Left ventricle myocardium inferior (tissue), 1 donor: ENCODE data around the gene WIPF3. TPM values are rescaled to one million over a fixed set of nuclear protein-coding genes. Genes with fewer than 3 reads are reported as not detected.

Source experiments
- DNase-seq: peaks from one replicate; pipeline ENCODE4 v3.0.0-alpha.2; 2020
- H3K27ac ChIP-seq: fragments of 200-600 bp; replicated peaks from 2 replicates; pipeline ENCODE4 v1.8.0; 2021
- H3K27me3 ChIP-seq: fragments of 200-600 bp; 2 replicates; pipeline ENCODE4 v1.8.0; 2021; ENCODE audit warnings: low read depth
- H3K36me3 ChIP-seq: fragments of 200-600 bp; 2 replicates; pipeline ENCODE4 v1.8.0; 2021
- H3K4me1 ChIP-seq: fragments of 200-600 bp; 2 replicates; pipeline ENCODE4 v1.8.0; 2021
- H3K4me3 ChIP-seq: fragments of 200-600 bp; 2 replicates; pipeline ENCODE4 v1.8.0; 2021; ENCODE audit warnings: mild to moderate bottlenecking, moderate library complexity
- H3K9me3 ChIP-seq: fragments of 200-600 bp; replicated peaks from 2 replicates; pipeline ENCODE4 v1.8.0; 2021
- intact Hi-C: fragments of 100-400 bp; cut with micrococcal nuclease; formaldehyde crosslinking; loops from one replicate; pipeline ENCODE4 v1.11.0; 2022
- total RNA-seq: library from RNA; stranded (reverse); fragmentation: NEBNext Ultra II Directional; extraction: Animal tissue kit (Norgen Biotek cat#: 25700); gene quantifications from one replicate; pipeline ENCODE4 v1.2.1, GENCODE V29; 2021
- TF ChIP-seq, protein P1 (sequence below): fragments of 200-600 bp; IDR thresholded peaks from 2 replicates; pipeline ENCODE4 v1.8.0; 2021; ENCODE audit warnings: antibody characterized with exemption, mild to moderate bottlenecking, borderline replicate concordance
- donor health status: DM: no; HTN: yes; CAD: no; lungs with severe emphysema.

The WIPF3 gene
- total RNA-seq, 1 donor from 2014 or later: 8.0 TPM

DNA sequence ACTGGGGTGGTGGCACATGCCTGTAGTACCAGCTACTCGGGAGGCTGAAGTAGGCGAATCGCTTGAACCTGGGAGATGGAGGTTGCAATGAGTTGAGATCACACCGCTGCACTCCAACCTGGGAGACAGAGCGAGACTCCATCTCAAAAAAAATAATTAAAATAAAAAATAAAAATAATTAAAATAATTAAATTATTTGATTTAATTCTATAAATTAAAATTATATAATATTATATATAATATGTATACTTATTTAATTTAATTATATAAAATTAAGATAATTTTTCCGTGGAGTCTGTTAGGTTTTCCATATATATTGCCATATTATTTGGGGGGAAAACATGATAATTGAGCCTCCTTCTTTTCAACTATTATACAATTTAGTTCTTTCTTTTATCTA, 12.0 kb downstream of the WIPF3 start:
- intact Hi-C loops: no loop called here
- TF ChIP-seq, protein P1, sequence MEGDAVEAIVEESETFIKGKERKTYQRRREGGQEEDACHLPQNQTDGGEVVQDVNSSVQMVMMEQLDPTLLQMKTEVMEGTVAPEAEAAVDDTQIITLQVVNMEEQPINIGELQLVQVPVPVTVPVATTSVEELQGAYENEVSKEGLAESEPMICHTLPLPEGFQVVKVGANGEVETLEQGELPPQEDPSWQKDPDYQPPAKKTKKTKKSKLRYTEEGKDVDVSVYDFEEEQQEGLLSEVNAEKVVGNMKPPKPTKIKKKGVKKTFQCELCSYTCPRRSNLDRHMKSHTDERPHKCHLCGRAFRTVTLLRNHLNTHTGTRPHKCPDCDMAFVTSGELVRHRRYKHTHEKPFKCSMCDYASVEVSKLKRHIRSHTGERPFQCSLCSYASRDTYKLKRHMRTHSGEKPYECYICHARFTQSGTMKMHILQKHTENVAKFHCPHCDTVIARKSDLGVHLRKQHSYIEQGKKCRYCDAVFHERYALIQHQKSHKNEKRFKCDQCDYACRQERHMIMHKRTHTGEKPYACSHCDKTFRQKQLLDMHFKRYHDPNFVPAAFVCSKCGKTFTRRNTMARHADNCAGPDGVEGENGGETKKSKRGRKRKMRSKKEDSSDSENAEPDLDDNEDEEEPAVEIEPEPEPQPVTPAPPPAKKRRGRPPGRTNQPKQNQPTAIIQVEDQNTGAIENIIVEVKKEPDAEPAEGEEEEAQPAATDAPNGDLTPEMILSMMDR: no peak
- H3K36me3 ChIP-seq: no peaks in the 10 kb centered on the region
- DNase-seq: no peak
- no peaks in the 10 kb centered on the region for H3K27me3 ChIP-seq
- no peaks in the 10 kb centered on the region for H3K9me3 ChIP-seq
- no peaks in the 10 kb centered on the region for H3K4me1 ChIP-seq
- no peak overlapping the region for H3K27ac ChIP-seq
- H3K4me3 ChIP-seq: no peak overlapping the region

DNA sequence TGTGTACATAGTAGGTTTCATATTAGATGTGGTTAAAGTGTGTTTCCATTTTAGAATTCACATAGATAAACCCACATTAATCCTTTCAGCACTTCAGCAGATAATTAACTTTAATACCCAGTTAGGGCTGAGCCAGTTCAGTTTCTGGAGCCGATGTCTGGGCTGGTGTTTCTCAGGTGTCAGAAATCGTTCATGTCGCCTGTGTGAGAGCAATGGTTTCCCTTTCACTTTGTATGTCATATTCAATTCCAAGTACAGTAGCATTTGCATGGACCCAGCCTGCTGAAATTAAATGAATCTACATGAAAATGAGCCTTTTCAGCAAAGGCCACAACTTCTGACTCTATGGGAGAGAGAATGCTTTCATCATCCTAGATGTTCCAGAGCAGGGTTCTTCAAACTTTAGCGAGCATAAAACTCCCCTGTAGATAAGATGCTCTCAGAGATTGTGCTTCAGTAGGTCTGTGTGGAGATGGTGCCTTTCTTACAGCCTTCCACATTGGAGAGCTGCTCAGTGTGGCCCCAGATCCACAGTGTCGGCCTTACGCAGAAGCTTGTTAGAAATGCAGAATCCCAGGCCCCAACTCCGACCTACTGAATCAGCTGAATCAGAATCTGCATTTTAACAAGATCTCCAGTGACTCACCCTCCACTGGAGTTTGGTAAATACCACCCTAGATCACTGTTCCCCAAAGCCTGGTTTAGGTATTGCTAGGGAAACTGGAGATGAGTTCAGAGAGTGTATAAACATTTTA, 19.6 kb downstream of the WIPF3 start:
- H3K27me3 ChIP-seq: no peaks in the 10 kb centered on the region
- H3K36me3 ChIP-seq: no peaks in the 10 kb centered on the region
- H3K4me3 ChIP-seq: peak overlapping the region; percentile 26
- TF ChIP-seq, protein P1: no peak
- intact Hi-C loops: no loop called here
- no peak for DNase-seq
- no peak overlapping the region for H3K27ac ChIP-seq
- no peaks in the 10 kb centered on the region for H3K9me3 ChIP-seq
- H3K4me1 ChIP-seq: peaks cover 10% of the 10 kb centered on the region

DNA sequence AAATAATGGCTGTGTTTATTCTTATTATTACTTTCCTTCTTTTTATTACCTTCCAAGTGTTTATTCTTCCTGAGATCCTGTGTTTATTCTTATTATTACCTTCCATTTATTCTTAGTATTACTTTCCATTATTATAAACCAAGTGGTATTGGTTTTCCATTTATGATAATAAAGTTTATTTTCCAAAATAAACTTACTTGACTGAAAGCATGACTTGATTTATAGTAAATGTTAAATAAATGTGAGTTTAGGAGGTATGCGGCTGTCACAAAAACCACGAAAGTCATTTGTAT, 20.2 kb downstream of the WIPF3 start:
- Histone ChIP-seq H3K36me3 (no peaks in the 10 kb centered on the region), H3K4me3 (no peak overlapping the region), H3K27ac (no peak overlapping the region), H3K27me3 (no peaks in the 10 kb centered on the region), H3K4me1 (peaks cover 10% of the 10 kb centered on the region), H3K9me3 (peaks cover 3% of the 10 kb centered on the region)
- intact Hi-C loops: no loop called here
- TF ChIP-seq, protein P1: no peak
- no peak for DNase-seq

DNA sequence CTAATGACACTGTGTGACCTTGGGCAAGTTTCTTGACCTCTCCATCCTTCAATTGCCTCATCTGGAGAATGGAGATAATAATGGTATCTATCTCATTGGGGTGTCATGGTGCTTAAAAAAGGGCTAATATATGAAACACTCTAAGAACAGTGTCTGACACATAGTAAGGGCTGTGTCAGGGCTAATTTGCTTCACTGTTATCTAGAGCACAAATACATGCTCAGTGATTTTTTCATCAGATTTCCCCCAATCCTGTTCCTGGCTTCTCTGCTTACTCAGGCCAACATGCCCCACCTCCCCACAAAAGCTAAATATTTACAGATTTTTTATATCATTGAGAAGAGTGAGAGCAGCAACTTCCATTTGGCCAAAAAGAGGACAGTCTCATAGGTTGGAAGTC, 20.6 kb downstream of the WIPF3 start:
- no peak overlapping the region for H3K4me3 ChIP-seq
- peaks cover 6% of the 10 kb centered on the region for H3K9me3 ChIP-seq
- H3K27ac ChIP-seq: no peak overlapping the region
- H3K36me3 ChIP-seq: no peaks in the 10 kb centered on the region
- H3K4me1 ChIP-seq: peaks cover 10% of the 10 kb centered on the region
- intact Hi-C loops: no loop called here
- no peak for DNase-seq
- TF ChIP-seq, protein P1: no peak
- no peaks in the 10 kb centered on the region for H3K27me3 ChIP-seq

DNA sequence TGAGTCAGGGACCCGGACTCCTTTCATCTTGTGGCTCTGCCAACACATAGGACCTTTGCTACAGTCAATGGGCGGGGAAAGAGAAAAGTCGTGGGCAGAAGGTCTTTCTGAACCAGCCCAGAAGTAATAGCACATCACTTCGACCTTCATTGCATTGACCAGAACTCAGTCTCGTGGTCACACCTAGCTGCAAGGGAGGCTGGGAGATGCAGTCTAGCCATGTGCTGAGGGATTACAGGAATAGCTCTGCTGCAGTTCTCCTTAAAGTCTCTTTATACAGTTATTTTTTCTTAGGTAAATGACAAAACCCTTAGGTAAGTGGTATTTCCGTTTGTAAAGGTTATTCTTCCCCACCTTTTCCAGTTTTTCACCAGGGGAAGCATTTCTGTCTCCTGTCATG, 25.4 kb downstream of the WIPF3 start:
- H3K27me3 ChIP-seq: no peaks in the 10 kb centered on the region
- peaks cover 6% of the 10 kb centered on the region for H3K9me3 ChIP-seq
- intact Hi-C loops: no loop called here
- TF ChIP-seq, protein P1: no peak
- no peak overlapping the region for H3K4me3 ChIP-seq
- H3K27ac ChIP-seq: no peak overlapping the region
- H3K36me3 ChIP-seq: no peaks in the 10 kb centered on the region
- no peaks in the 10 kb centered on the region for H3K4me1 ChIP-seq
- no peak for DNase-seq

DNA sequence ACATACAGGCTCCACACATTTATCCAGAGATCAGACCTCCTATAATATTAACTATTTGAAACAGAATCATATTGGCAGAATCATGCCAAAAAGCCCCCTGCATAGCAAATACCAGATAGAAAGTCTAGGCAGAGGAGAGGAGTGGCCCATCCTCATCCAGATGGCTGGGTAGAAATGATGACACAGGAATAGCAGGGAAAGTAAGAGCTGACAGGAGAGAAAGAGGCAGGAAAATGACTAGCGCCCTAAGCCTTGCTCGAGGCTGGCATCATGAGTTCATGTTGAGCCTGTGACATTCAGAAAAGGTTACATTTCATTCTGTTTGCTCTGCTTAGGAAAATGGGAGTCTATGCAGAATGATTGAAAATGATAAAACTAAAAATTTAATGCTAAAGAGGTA, 27.6 kb downstream of the WIPF3 start:
- H3K4me3 ChIP-seq: no peak overlapping the region
- no peak overlapping the region for H3K27ac ChIP-seq
- no peaks in the 10 kb centered on the region for H3K36me3 ChIP-seq
- peaks cover 6% of the 10 kb centered on the region for H3K9me3 ChIP-seq
- H3K4me1 ChIP-seq: no peaks in the 10 kb centered on the region
- intact Hi-C loops: no loop called here
- TF ChIP-seq, protein P1: no peak
- H3K27me3 ChIP-seq: no peaks in the 10 kb centered on the region
- no peak for DNase-seq
